Measurements from ENCODE around the gene HSD17B11.

- TF ChIP-seq CTCF (IDR thresholded peaks at IDR 0.05) (no peak), EZH2 (IDR thresholded peaks at IDR 0.05) (no peak), EZH2phosphoT487 (IDR thresholded peaks at IDR 0.05) (no peak)
Observed at GRCh38 chr4:87359258-87359657, 31.7 kb downstream of the HSD17B11 start.
